Body of pancreas (tissue), 4 donors: ENCODE data around the gene ADGRL3. TPM values are rescaled to one million over a fixed set of nuclear protein-coding genes. Genes with fewer than 3 reads are reported as not detected.

ENCODE experiments used
- ATAC-seq: fragments of 150-250 bp; one replicate; pipeline ENCODE4 v1.9.1; 2016
- DNase-seq, 4 donors: peaks; one replicate each; pipeline ENCODE4 v3.0.0-alpha.2; 2019
- H3K27ac ChIP-seq, 4 donors: fragments of 200-600 bp; sonication (generic); 1 replicate in 3 of 4; 2 replicates in 1 of 4; pipeline versions ENCODE4 v1.5.1 to v1.6.1; 2016 to 2019; ENCODE audit warnings: mild to moderate bottlenecking in 1 of 4, mixed read lengths in 1 of 4, moderate library complexity in 1 of 4
- H3K27me3 ChIP-seq, 2 donors: fragments of 200-600 bp; sonication (generic); one replicate each; pipeline ENCODE4 v1.6.0; 2016; ENCODE audit warnings: mild to moderate bottlenecking in 1 of 2
- H3K36me3 ChIP-seq, 2 donors: fragments of 200-600 bp; sonication (generic); replicated peaks in 1 of 2; 2 replicates each; pipeline ENCODE4 v1.5.1; 2016; ENCODE audit warnings: low read depth in 2 of 2; ENCODE audit not compliant: insufficient read depth in 1 of 2
- H3K4me1 ChIP-seq: fragments of 200-600 bp; sonication (generic); one replicate; pipeline ENCODE4 v1.6.0; 2016
- H3K4me3 ChIP-seq, 2 donors: fragments of 200-600 bp; sonication (generic); 1 replicate in 1 of 2; 2 replicates in 1 of 2; pipeline ENCODE4 v1.5.1; 2016 to 2019
- H3K9me3 ChIP-seq, 3 donors: fragments of 200-600 bp; sonication (generic); 1 replicate in 2 of 3; 2 replicates in 1 of 3; pipeline ENCODE4 v1.5.1; 2016
- CTCF ChIP-seq, 7 experiments: fragments of 450-650 bp in 4 of 7; fragments of 200-600 bp in 3 of 7; sonication (generic) in 3 of 7; IDR thresholded peaks; one replicate each; pipeline ENCODE4 v1.5.1; 2016 to 2019; ENCODE audit warnings: antibody characterized with exemption in 7 of 7
- POLR2A ChIP-seq, 3 donors: fragments of 450-650 bp; IDR thresholded peaks; one replicate each; pipeline ENCODE4 v1.6.1; 2016; ENCODE audit warnings: antibody characterized with exemption in 3 of 3, mild to moderate bottlenecking in 2 of 3
- whole genome bisulfite sequencing, 2 donors: methylation state at CpG; one replicate each; pipeline ENCODE4 v1.1.5; 2017; 5-methylcytosine and 5-hydroxymethylcytosine counted together
- intact Hi-C: fragments of 100-400 bp; cut with DNase I; formaldehyde crosslinking; loops from one replicate; pipeline ENCODE4 v1.15.1; 2023
- total RNA-seq, 2 donors: library from RNA; depleted of rRNA; stranded (reverse); fragments of >200 nt; gene quantifications; one replicate each; pipeline ENCODE4 v1.1.0, GENCODE V29; 2016

ADGRL3 gene
- total RNA-seq, 2 donors from 2014 or later, result 0.33 to 1.0 TPM

GRCh38 chr4:61431131-61431530 is 231.0 kb downstream of the ADGRL3 start:
- Histone ChIP-seq H3K36me3 (no peaks in the 10 kb centered on the region), H3K27me3 (no peaks in the 10 kb centered on the region), H3K4me3 (no peak overlapping the region), H3K4me1 (no peaks in the 10 kb centered on the region), H3K9me3 (no peaks in the 10 kb centered on the region), H3K27ac (no peak overlapping the region)
- TF ChIP-seq CTCF (IDR thresholded peaks at IDR 0.05), result no peak
- no peak for TF ChIP-seq POLR2A (IDR thresholded peaks at IDR 0.05)
- intact Hi-C loops, result no loop called here
- no peak for DNase-seq
- no peak for ATAC-seq
- WGBS, 2 donors, result 70 to 75% methylated on average over 5 of the region's 5 CpGs

- Histone ChIP-seq H3K27me3 (no peaks in the 10 kb centered on the region), H3K27ac (no peak overlapping the region), H3K36me3 (no peaks in the 10 kb centered on the region), H3K9me3 (no peaks in the 10 kb centered on the region), H3K4me1 (no peaks in the 10 kb centered on the region), H3K4me3 (no peak overlapping the region)
- ATAC-seq (no peak), DNase-seq (no peak)
- no peak for TF ChIP-seq CTCF (IDR thresholded peaks at IDR 0.05)
- TF ChIP-seq POLR2A (IDR thresholded peaks at IDR 0.05), result no peak
- intact Hi-C loops, result no loop called here
These were observed 237.8 kb downstream of the ADGRL3 start for GRCh38 chr4:61437923-61438322.

GRCh38 chr4:61440321-61440720 is 240.2 kb downstream of the ADGRL3 start:
- intact Hi-C loops, result no loop called here
- H3K27me3 ChIP-seq, result no peaks in the 10 kb centered on the region
- WGBS, 2 donors, result 59 to 76% methylated on average over 4 of the region's 4 CpGs
- no peaks in the 10 kb centered on the region for H3K9me3 ChIP-seq
- ATAC-seq (no peak), DNase-seq (no peak)
- H3K27ac ChIP-seq, result no peak overlapping the region
- no peak for TF ChIP-seq POLR2A (IDR thresholded peaks at IDR 0.05)
- peaks cover 4% of the 10 kb centered on the region for H3K4me1 ChIP-seq
- no peaks in the 10 kb centered on the region for H3K36me3 ChIP-seq
- no peak overlapping the region for H3K4me3 ChIP-seq

GRCh38 chr4:61442936-61443335 is 242.8 kb downstream of the ADGRL3 start:
- H3K27me3 ChIP-seq, result no peaks in the 10 kb centered on the region
- ATAC-seq, result no peak
- DNase-seq, result no peak
- H3K27ac ChIP-seq, result no peak overlapping the region
- WGBS, 2 donors, result 53 to 60% methylated on average over 2 of the region's 2 CpGs
- H3K4me1 ChIP-seq, result peaks cover 4% of the 10 kb centered on the region
- no peaks in the 10 kb centered on the region for H3K36me3 ChIP-seq
- TF ChIP-seq POLR2A (IDR thresholded peaks at IDR 0.05), result no peak
- TF ChIP-seq CTCF (IDR thresholded peaks at IDR 0.05), result no peak
- no peak overlapping the region for H3K4me3 ChIP-seq
- H3K9me3 ChIP-seq, result no peaks in the 10 kb centered on the region
- intact Hi-C loops, result no loop called here

GRCh38 chr4:61443813-61444510 is 243.8 kb downstream of the ADGRL3 start:
- DNase-seq (no peak), ATAC-seq (no peak)
- WGBS, 2 donors, result 25 to 36% methylated on average over 2 of the region's 2 CpGs
- Histone ChIP-seq H3K27ac (no peak overlapping the region), H3K27me3 (no peaks in the 10 kb centered on the region), H3K4me3 (no peak overlapping the region), H3K9me3 (no peaks in the 10 kb centered on the region), H3K36me3 (no peaks in the 10 kb centered on the region), H3K4me1 (peaks cover 4% of the 10 kb centered on the region)
- intact Hi-C loops, result no loop called here
- TF ChIP-seq POLR2A (IDR thresholded peaks at IDR 0.05) (no peak), CTCF (IDR thresholded peaks at IDR 0.05) (no peak)
